Measurements from ENCODE around the gene P4HA3.

P4HA3 gene

DNA sequence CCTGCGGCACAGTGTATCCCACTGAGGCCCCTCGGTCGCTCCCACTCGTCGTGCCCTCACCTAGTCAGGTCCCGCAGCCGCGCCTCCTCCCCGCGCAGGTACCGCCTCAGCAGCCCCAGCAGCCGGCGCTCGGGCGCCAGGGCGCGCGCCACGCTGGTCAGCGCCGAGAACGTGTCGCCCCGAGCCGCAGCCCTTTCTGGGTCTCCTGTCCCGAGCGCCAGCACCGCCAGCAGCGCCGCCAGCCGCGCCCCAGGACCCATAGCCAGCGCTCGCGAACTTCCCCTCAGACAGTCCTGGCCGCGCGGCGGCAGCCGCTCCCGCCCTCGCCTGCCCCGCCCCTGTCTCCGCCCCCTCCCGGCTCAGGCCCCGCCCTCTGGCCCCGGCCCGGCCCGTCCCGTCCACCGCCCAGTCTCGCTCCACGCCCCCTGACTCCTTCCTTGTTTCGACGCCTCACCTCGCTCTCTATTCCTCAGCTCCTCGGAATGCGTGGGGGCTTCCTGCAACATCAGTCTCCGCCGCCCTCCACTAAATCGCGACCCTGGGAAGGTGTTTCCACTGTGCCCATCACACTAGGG lies at the start of gene P4HA3:
Gene P4HA3, minus strand, starts transcription at position 289 of the 575 bp plus-strand sequence. Its CDS starts 29 bp downstream, at position 260.
- no peak within 1 kb of the TSS for H3K4me3 ChIP-seq (ENCODE audit: insufficient read depth, low read length, poor library complexity, severe bottlenecking)

DNA sequence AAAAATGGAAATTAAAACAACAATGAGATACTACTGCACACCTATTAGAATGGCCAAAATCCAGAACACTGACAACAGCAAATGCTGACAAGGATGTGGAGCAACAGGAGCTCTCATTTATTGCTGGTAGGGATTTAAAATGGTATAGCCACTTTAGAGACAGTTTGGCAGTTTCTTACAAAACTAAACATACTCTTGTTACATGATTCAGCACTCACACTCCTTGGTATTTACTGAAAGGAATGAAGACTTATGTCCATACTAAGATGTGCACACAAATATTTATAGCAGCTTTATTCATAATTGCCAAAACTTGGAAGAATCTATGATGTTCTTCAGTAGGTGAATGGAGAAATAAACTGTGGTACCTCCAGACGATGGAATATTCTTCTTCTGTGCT lies 46.0 kb upstream of the P4HA3 start:
- Histone ChIP-seq H3K27ac (ENCODE audit: low read depth, low read length) (no peak overlapping the region), H3K27me3 (ENCODE audit: low read length) (no peaks in the 10 kb centered on the region), H2AFZ (ENCODE audit: low read depth, low read length, severe bottlenecking) (no peak overlapping the region), H3K4me3 (ENCODE audit: insufficient read depth, low read length, poor library complexity, severe bottlenecking) (no peak overlapping the region), H3F3A (ENCODE audit: insufficient read depth) (no peaks in the 10 kb centered on the region), H3K4me2 (ENCODE audit: low read depth, low read length, poor library complexity, severe bottlenecking) (no peak overlapping the region), H3K9me2 (replicated peaks; ENCODE audit: insufficient read depth, low read length) (no peaks in the 10 kb centered on the region), H3K36me3 (ENCODE audit: low read length) (no peaks in the 10 kb centered on the region), H3K9ac (ENCODE audit: low read length) (no peak overlapping the region), H3K79me2 (ENCODE audit: insufficient read depth, low read length) (no peaks in the 10 kb centered on the region), H3K9me3 (ENCODE audit: insufficient read depth, low read length) (no peaks in the 10 kb centered on the region), H4K20me1 (ENCODE audit: low read depth, low read length) (no peaks in the 10 kb centered on the region)
- TF ChIP-seq, protein P1, sequence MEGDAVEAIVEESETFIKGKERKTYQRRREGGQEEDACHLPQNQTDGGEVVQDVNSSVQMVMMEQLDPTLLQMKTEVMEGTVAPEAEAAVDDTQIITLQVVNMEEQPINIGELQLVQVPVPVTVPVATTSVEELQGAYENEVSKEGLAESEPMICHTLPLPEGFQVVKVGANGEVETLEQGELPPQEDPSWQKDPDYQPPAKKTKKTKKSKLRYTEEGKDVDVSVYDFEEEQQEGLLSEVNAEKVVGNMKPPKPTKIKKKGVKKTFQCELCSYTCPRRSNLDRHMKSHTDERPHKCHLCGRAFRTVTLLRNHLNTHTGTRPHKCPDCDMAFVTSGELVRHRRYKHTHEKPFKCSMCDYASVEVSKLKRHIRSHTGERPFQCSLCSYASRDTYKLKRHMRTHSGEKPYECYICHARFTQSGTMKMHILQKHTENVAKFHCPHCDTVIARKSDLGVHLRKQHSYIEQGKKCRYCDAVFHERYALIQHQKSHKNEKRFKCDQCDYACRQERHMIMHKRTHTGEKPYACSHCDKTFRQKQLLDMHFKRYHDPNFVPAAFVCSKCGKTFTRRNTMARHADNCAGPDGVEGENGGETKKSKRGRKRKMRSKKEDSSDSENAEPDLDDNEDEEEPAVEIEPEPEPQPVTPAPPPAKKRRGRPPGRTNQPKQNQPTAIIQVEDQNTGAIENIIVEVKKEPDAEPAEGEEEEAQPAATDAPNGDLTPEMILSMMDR (IDR thresholded peaks at IDR 0.05; ENCODE audit: insufficient read depth, low read length, poor library complexity, severe bottlenecking) = no peak
- no peak for TF ChIP-seq EZH2phosphoT487 (conservative IDR thresholded peaks at IDR 0.05; ENCODE audit: low read length)

More for the DNA sequence above, at the start of gene P4HA3:
- Histone ChIP-seq H3K27me3 (ENCODE audit: low read length) (no peaks in the 10 kb centered on the region), H3K4me2 (ENCODE audit: low read depth, low read length, poor library complexity, severe bottlenecking) (no peak within 1 kb of the TSS), H3F3A (ENCODE audit: insufficient read depth) (no peaks in the 10 kb centered on the region), H3K9me2 (replicated peaks; ENCODE audit: insufficient read depth, low read length) (no peaks in the 10 kb centered on the region), H3K9ac (ENCODE audit: low read length) (no peak within 1 kb of the TSS), H3K79me2 (ENCODE audit: insufficient read depth, low read length) (no peaks in the 10 kb centered on the region), H4K20me1 (ENCODE audit: low read depth, low read length) (no peaks in the 10 kb centered on the region), H3K27ac (ENCODE audit: low read depth, low read length) (no peak within 1 kb of the TSS), H3K9me3 (ENCODE audit: insufficient read depth, low read length) (no peaks in the 10 kb centered on the region), H2AFZ (ENCODE audit: low read depth, low read length, severe bottlenecking) (no peak within 1 kb of the TSS), H3K36me3 (ENCODE audit: low read length) (no peaks in the 10 kb centered on the region)
- TF ChIP-seq EZH2phosphoT487 (conservative IDR thresholded peaks at IDR 0.05; ENCODE audit: low read length) = no peak
- TF ChIP-seq, protein P1 (IDR thresholded peaks at IDR 0.05; ENCODE audit: insufficient read depth, low read length, poor library complexity, severe bottlenecking) = no peak

- Histone ChIP-seq H3K9me3 (ENCODE audit: insufficient read depth, low read length) (no peaks in the 10 kb centered on the region), H3K36me3 (ENCODE audit: low read length) (no peaks in the 10 kb centered on the region), H2AFZ (ENCODE audit: low read depth, low read length, severe bottlenecking) (no peak overlapping the region), H3K4me2 (ENCODE audit: low read depth, low read length, poor library complexity, severe bottlenecking) (no peak overlapping the region), H3K27me3 (ENCODE audit: low read length) (no peaks in the 10 kb centered on the region), H4K20me1 (ENCODE audit: low read depth, low read length) (no peaks in the 10 kb centered on the region), H3F3A (ENCODE audit: insufficient read depth) (no peaks in the 10 kb centered on the region), H3K9me2 (replicated peaks; ENCODE audit: insufficient read depth, low read length) (no peaks in the 10 kb centered on the region), H3K9ac (ENCODE audit: low read length) (no peak overlapping the region), H3K79me2 (ENCODE audit: insufficient read depth, low read length) (no peaks in the 10 kb centered on the region), H3K4me3 (ENCODE audit: insufficient read depth, low read length, poor library complexity, severe bottlenecking) (no peak overlapping the region), H3K27ac (ENCODE audit: low read depth, low read length) (no peak overlapping the region)
- TF ChIP-seq, protein P1 (IDR thresholded peaks at IDR 0.05; ENCODE audit: insufficient read depth, low read length, poor library complexity, severe bottlenecking) = no peak
- no peak for TF ChIP-seq EZH2phosphoT487 (conservative IDR thresholded peaks at IDR 0.05; ENCODE audit: low read length)
Measured at GRCh38 chr11:74355626-74356025, 44.2 kb upstream of the P4HA3 start.
